ENCODE measurements around the gene INSYN2A. TPM values are rescaled to one million over a fixed set of nuclear protein-coding genes. Genes with fewer than 3 reads are reported as not detected.

INSYN2A gene
- total RNA-seq, 2 donors from 2014 or later: 0.09 TPM; not detected in 1

- 94 to 95% methylated on average over 3 to 4 of the region's 4 CpGs for WGBS, 2 experiments (ENCODE audit: insufficient coverage in 1 of 2, insufficient read length in 1 of 2)
- H3K27me3 ChIP-seq (ENCODE audit: control insufficient read depth, insufficient read depth, low read length, poor library complexity, severe bottlenecking): no peaks in the 10 kb centered on the region
- H3K4me1 Mint-ChIP-seq: no peaks in the 10 kb centered on the region
- no peak overlapping the region for H3K27ac ChIP-seq (ENCODE audit: low read depth, low read length)
- TF ChIP-seq, protein P1, sequence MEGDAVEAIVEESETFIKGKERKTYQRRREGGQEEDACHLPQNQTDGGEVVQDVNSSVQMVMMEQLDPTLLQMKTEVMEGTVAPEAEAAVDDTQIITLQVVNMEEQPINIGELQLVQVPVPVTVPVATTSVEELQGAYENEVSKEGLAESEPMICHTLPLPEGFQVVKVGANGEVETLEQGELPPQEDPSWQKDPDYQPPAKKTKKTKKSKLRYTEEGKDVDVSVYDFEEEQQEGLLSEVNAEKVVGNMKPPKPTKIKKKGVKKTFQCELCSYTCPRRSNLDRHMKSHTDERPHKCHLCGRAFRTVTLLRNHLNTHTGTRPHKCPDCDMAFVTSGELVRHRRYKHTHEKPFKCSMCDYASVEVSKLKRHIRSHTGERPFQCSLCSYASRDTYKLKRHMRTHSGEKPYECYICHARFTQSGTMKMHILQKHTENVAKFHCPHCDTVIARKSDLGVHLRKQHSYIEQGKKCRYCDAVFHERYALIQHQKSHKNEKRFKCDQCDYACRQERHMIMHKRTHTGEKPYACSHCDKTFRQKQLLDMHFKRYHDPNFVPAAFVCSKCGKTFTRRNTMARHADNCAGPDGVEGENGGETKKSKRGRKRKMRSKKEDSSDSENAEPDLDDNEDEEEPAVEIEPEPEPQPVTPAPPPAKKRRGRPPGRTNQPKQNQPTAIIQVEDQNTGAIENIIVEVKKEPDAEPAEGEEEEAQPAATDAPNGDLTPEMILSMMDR (conservative IDR thresholded peaks at IDR 0.05): no peak
- no peak overlapping the region for H3K27ac Mint-ChIP-seq
- no peak overlapping the region for H3K4me3 ChIP-seq (ENCODE audit: low read length)
- no peaks in the 10 kb centered on the region for H3K9me3 Mint-ChIP-seq
- H3K36me3 Mint-ChIP-seq (ENCODE audit: low read depth): peaks cover 10% of the 10 kb centered on the region
- no peaks in the 10 kb centered on the region for H3K9me3 ChIP-seq (ENCODE audit: control insufficient read depth, low read length)
- no peaks in the 10 kb centered on the region for H3K27me3 Mint-ChIP-seq (ENCODE audit: insufficient read depth)
- H3K4me3 Mint-ChIP-seq: no peak overlapping the region
- H3K4me1 ChIP-seq (ENCODE audit: control insufficient read depth, insufficient read depth, low read length): no peaks in the 10 kb centered on the region
- peaks cover 4% of the 10 kb centered on the region for H3K36me3 ChIP-seq (ENCODE audit: control insufficient read depth, insufficient read depth, low read length)
- DNase-seq: no peak
- no peak overlapping the region for H3K9ac ChIP-seq (ENCODE audit: extremely low read depth, low read length, poor library complexity, severe bottlenecking)
Observed at GRCh38 chr10:127182161-127182560, 14.2 kb downstream of the INSYN2A start.

- no peak for DNase-seq
- no peaks in the 10 kb centered on the region for H3K4me1 Mint-ChIP-seq
- Histone ChIP-seq H3K27me3 (ENCODE audit: control insufficient read depth, insufficient read depth, low read length, poor library complexity, severe bottlenecking) (no peaks in the 10 kb centered on the region), H3K27ac (ENCODE audit: low read depth, low read length) (no peak overlapping the region), H3K9me3 (ENCODE audit: control insufficient read depth, low read length) (no peaks in the 10 kb centered on the region), H3K9ac (ENCODE audit: extremely low read depth, low read length, poor library complexity, severe bottlenecking) (no peak overlapping the region), H3K4me3 (ENCODE audit: low read length) (no peak overlapping the region), H3K4me1 (ENCODE audit: control insufficient read depth, insufficient read depth, low read length) (no peaks in the 10 kb centered on the region), H3K36me3 (ENCODE audit: control insufficient read depth, insufficient read depth, low read length) (peaks cover 4% of the 10 kb centered on the region)
- no peak overlapping the region for H3K27ac Mint-ChIP-seq
- 95% methylated on average over 5 to 6 of the region's 6 CpGs for WGBS, 2 experiments (ENCODE audit: insufficient coverage in 1 of 2, insufficient read length in 1 of 2)
- no peak overlapping the region for H3K4me3 Mint-ChIP-seq
- peaks cover 11% of the 10 kb centered on the region for H3K36me3 Mint-ChIP-seq (ENCODE audit: low read depth)
- TF ChIP-seq, protein P1 (conservative IDR thresholded peaks at IDR 0.05): no peak
- no peaks in the 10 kb centered on the region for H3K27me3 Mint-ChIP-seq (ENCODE audit: insufficient read depth)
- no peaks in the 10 kb centered on the region for H3K9me3 Mint-ChIP-seq
Observed at GRCh38 chr10:127179612-127180250, 16.7 kb downstream of the INSYN2A start.

DNA sequence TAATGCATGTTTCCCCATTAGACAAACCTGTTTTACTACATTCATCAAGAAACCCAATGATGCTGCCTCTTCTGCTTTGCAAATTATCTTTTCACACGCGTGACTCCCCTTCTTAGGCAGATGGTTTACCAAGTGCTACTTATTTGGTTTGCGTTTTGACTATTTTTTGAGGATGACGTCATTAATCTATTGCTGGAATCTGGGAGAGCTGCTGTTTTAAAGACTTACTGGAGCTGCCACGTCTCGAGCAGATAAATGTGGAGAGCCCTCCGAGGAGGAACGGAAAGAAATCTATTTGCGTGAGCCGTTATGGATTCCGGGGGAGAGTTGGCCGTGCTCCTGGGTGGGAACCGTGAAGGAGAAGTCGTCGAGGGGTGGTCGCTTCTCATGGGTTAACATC lies 19.7 kb downstream of the INSYN2A start:
- H3K4me3 Mint-ChIP-seq: no peak overlapping the region
- H3K4me1 Mint-ChIP-seq: no peaks in the 10 kb centered on the region
- WGBS, 2 experiments (ENCODE audit: insufficient coverage in 1 of 2, insufficient read length in 1 of 2): 96% methylated on average over 14 to 16 of the region's 16 CpGs
- TF ChIP-seq, protein P1 (conservative IDR thresholded peaks at IDR 0.05): no peak
- no peaks in the 10 kb centered on the region for H3K27me3 ChIP-seq (ENCODE audit: control insufficient read depth, insufficient read depth, low read length, poor library complexity, severe bottlenecking)
- no peaks in the 10 kb centered on the region for H3K9me3 ChIP-seq (ENCODE audit: control insufficient read depth, low read length)
- H3K27me3 Mint-ChIP-seq (ENCODE audit: insufficient read depth): no peaks in the 10 kb centered on the region
- H3K4me1 ChIP-seq (ENCODE audit: control insufficient read depth, insufficient read depth, low read length): no peaks in the 10 kb centered on the region
- peaks cover 4% of the 10 kb centered on the region for H3K36me3 ChIP-seq (ENCODE audit: control insufficient read depth, insufficient read depth, low read length)
- H3K4me3 ChIP-seq (ENCODE audit: low read length): no peak overlapping the region
- DNase-seq: no peak
- H3K9me3 Mint-ChIP-seq: no peaks in the 10 kb centered on the region
- H3K9ac ChIP-seq (ENCODE audit: extremely low read depth, low read length, poor library complexity, severe bottlenecking): no peak overlapping the region
- H3K27ac Mint-ChIP-seq: no peak overlapping the region
- no peak overlapping the region for H3K27ac ChIP-seq (ENCODE audit: low read depth, low read length)
- H3K36me3 Mint-ChIP-seq (ENCODE audit: low read depth): peaks cover 7% of the 10 kb centered on the region
